Esophagus squamous epithelium (tissue), 4 donors: ENCODE results near the gene CUTA.

ENCODE experiments used
- CTCF ChIP-seq, 6 experiments: fragments of 450-650 bp in 4 of 6; fragments of 200-600 bp in 2 of 6; sonication (generic) in 2 of 6; IDR thresholded peaks; one replicate each; pipeline ENCODE4 v1.5.1; 2016 to 2019; ENCODE audit warnings: antibody characterized with exemption in 6 of 6, mild to moderate bottlenecking in 4 of 6, moderate library complexity in 4 of 6
- POLR2A ChIP-seq, 4 donors: fragments of 450-650 bp; IDR thresholded peaks; one replicate each; pipeline ENCODE4 v1.6.1; 2017; ENCODE audit warnings: antibody characterized with exemption in 4 of 4, mild to moderate bottlenecking in 4 of 4, moderate library complexity in 3 of 4

- no peak for TF ChIP-seq CTCF (IDR thresholded peaks at IDR 0.05)
- TF ChIP-seq POLR2A (IDR thresholded peaks at IDR 0.05) = no peak
Measured at GRCh38 chr6:33443025-33443424, 25.1 kb upstream of the CUTA start.
